Liver (tissue), 9 donors: ENCODE results near the gene SH3D19. TPM values are rescaled to one million over a fixed set of nuclear protein-coding genes. Genes with fewer than 3 reads are reported as not detected.

Experiments
- DNase-seq: peaks from one replicate; pipeline ENCODE4 v3.0.0-alpha.2; 2017; ENCODE audit warnings: low spot score
- H3K27ac ChIP-seq, 2 donors: one replicate each; pipeline ENCODE4 v1.7.0; 2013; ENCODE audit warnings: inconsistent platforms in 2 of 2, low read length in 2 of 2, control low read depth in 1 of 2, low read depth in 1 of 2, mild to moderate bottlenecking in 1 of 2
- H3K27me3 ChIP-seq, 4 donors: one replicate each; pipeline versions ENCODE4 v1.6.1 to v1.7.0; 2013; ENCODE audit warnings: low read length in 3 of 4, inconsistent platforms in 1 of 4, mild to moderate bottlenecking in 1 of 4, moderate library complexity in 1 of 4; ENCODE audit not compliant: control insufficient read depth in 4 of 4, insufficient read depth in 4 of 4
- H3K36me3 ChIP-seq, 4 donors: one replicate each; pipeline versions ENCODE4 v1.6.1 to v1.7.0; 2013; ENCODE audit warnings: low read length in 3 of 4, mild to moderate bottlenecking in 3 of 4, low read depth in 1 of 4, moderate library complexity in 1 of 4; ENCODE audit not compliant: control insufficient read depth in 4 of 4, insufficient read depth in 3 of 4
- H3K4me1 ChIP-seq, 4 donors: one replicate each; pipeline versions ENCODE4 v1.6.1 to v1.7.0; 2013; ENCODE audit warnings: low read length in 3 of 4, mild to moderate bottlenecking in 3 of 4, moderate library complexity in 1 of 4; ENCODE audit not compliant: control insufficient read depth in 4 of 4, insufficient read depth in 4 of 4
- H3K4me3 ChIP-seq, 3 donors: one replicate each; pipeline versions ENCODE4 v1.6.1 to v1.7.0; 2013; ENCODE audit warnings: low read length in 3 of 3, control low read depth in 1 of 3, low read depth in 1 of 3, mild to moderate bottlenecking in 1 of 3
- H3K9ac ChIP-seq, 2 donors: one replicate each; pipeline ENCODE4 v1.7.0; 2013; ENCODE audit warnings: low read length in 2 of 2, mild to moderate bottlenecking in 2 of 2, moderate library complexity in 2 of 2, control low read depth in 1 of 2, low read depth in 1 of 2
- H3K9me3 ChIP-seq, 4 donors: one replicate each; pipeline versions ENCODE4 v1.6.1 to v1.7.0; 2013; ENCODE audit warnings: low read length in 3 of 4; ENCODE audit not compliant: control insufficient read depth in 4 of 4
- FOXA1 ChIP-seq: IDR thresholded peaks from 2 replicates; pipeline ENCODE4 v1.6.1; 2016; ENCODE audit warnings: antibody characterized with exemption
- GABPA ChIP-seq, 2 donors: IDR thresholded peaks in 1 of 2; conservative IDR thresholded peaks in 1 of 2; 2 replicates each; pipeline ENCODE4 v1.6.1; 2016; ENCODE audit warnings: antibody characterized with exemption in 2 of 2, mild to moderate bottlenecking in 1 of 2, moderate library complexity in 1 of 2
- HNF4A ChIP-seq, 2 donors: conservative IDR thresholded peaks; 2 replicates each; pipeline ENCODE4 v1.6.1; 2016; ENCODE audit warnings: antibody characterized with exemption in 2 of 2, mild to moderate bottlenecking in 2 of 2
- JUND ChIP-seq, 2 donors: IDR thresholded peaks; 2 replicates each; pipeline ENCODE4 v1.6.1; 2016; ENCODE audit warnings: antibody characterized with exemption in 2 of 2
- REST ChIP-seq: IDR thresholded peaks from 2 replicates; pipeline ENCODE4 v1.6.1; 2016; ENCODE audit warnings: antibody characterized with exemption, mild to moderate bottlenecking
- SP1 ChIP-seq: IDR thresholded peaks from 2 replicates; pipeline ENCODE4 v1.6.1; 2018; ENCODE audit warnings: antibody characterized with exemption, mild to moderate bottlenecking
- TAF1 ChIP-seq: conservative IDR thresholded peaks from 2 replicates; pipeline ENCODE4 v1.6.1; 2016; ENCODE audit warnings: antibody characterized with exemption, mild to moderate bottlenecking
- YY1 ChIP-seq: IDR thresholded peaks from 2 replicates; pipeline ENCODE4 v1.6.1; 2016; ENCODE audit warnings: antibody characterized with exemption, mild to moderate bottlenecking
- ZBTB33 ChIP-seq: IDR thresholded peaks from 2 replicates; pipeline ENCODE4 v1.6.1; 2016; ENCODE audit warnings: antibody characterized with exemption
- WGBS: extraction: QIAGEN DNeasy Blood & Tissue Kit; methylation state at CpG from one replicate; pipeline ENCODE4 v1.1.7; 2013; 5-methylcytosine and 5-hydroxymethylcytosine counted together
- polyA plus RNA-seq, 2 donors: library from polyadenylated mRNA; stranded (reverse) in 1 of 2; unstranded in 1 of 2; fragments of 200-250 nt in 1 of 2; fragments of >200 nt in 1 of 2; fragmentation: Nextera tagmentation in 1 of 2; extraction: Ambion mirVana in 1 of 2; gene quantifications; one replicate each; pipeline versions ENCODE4 v1.2.1 to v1.2.3, GENCODE V29; 2013 to 2015
- total RNA-seq, 2 donors: library from RNA; depleted of rRNA; stranded (reverse); fragments of >200 nt; gene quantifications; one replicate each; pipeline ENCODE4 v1.2.3, GENCODE V29; 2014
- TF ChIP-seq, protein P1 (sequence below): fragments of 150-350 bp; IDR thresholded peaks from 2 replicates; pipeline ENCODE4 v1.5.1; 2017; ENCODE audit warnings: improper control_type of control experiment, low read depth, low read length; ENCODE audit not compliant: missing input control
- TF ChIP-seq, protein P2 (sequence below): IDR thresholded peaks from 2 replicates; pipeline ENCODE4 v1.6.1; 2016; ENCODE audit warnings: antibody characterized with exemption
- donor health status: healthy.
- donor health status: healthy.
- donor health status: healthy.
- donor health status: healthy.
- donor health status: healthy.

The SH3D19 gene
- total and polyA plus RNA-seq, 4 donors, result 11.0 to 22.2 (median 17.1) TPM

DNA sequence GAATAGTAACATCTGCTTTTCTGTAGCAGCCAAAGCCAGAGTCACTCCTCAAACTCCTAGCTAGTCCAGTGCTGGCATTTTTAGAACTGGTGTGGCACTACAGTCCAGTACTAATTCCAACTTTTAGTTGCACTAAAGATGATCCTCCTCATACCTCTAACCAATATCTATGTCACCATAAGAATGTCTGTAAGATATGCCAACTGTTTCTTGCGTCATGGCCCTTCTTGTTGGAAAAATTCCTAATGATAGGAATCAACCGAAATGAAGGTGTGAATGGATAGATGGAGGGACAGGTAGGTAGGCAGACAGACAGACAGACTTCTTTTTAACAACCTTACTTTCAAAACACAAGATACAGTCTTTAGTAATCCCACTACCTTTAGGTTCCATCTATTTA lies 123.0 kb downstream of the SH3D19 start (continued):
- TF ChIP-seq, protein P1, sequence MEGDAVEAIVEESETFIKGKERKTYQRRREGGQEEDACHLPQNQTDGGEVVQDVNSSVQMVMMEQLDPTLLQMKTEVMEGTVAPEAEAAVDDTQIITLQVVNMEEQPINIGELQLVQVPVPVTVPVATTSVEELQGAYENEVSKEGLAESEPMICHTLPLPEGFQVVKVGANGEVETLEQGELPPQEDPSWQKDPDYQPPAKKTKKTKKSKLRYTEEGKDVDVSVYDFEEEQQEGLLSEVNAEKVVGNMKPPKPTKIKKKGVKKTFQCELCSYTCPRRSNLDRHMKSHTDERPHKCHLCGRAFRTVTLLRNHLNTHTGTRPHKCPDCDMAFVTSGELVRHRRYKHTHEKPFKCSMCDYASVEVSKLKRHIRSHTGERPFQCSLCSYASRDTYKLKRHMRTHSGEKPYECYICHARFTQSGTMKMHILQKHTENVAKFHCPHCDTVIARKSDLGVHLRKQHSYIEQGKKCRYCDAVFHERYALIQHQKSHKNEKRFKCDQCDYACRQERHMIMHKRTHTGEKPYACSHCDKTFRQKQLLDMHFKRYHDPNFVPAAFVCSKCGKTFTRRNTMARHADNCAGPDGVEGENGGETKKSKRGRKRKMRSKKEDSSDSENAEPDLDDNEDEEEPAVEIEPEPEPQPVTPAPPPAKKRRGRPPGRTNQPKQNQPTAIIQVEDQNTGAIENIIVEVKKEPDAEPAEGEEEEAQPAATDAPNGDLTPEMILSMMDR, result no peak

GRCh38 chr4:151199319-151200190 lies 125.8 kb downstream of the SH3D19 start:
- no peak overlapping the region for H3K27ac ChIP-seq
- no peak for DNase-seq
- no peaks in the 10 kb centered on the region for H3K36me3 ChIP-seq
- TF ChIP-seq YY1 (no peak), TAF1 (no peak), REST (no peak), HNF4A (conservative IDR thresholded peaks at IDR 0.05) (no peak), ZBTB33 (no peak), FOXA1 (no peak), SP1 (no peak), JUND (IDR thresholded peaks at IDR 0.05) (no peak), GABPA (IDR thresholded peaks at IDR 0.05 in 1 of 2, conservative IDR thresholded peaks at IDR 0.05 in 1 of 2) (no peak)
- TF ChIP-seq, protein P1, result no peak
- TF ChIP-seq, protein P2, sequence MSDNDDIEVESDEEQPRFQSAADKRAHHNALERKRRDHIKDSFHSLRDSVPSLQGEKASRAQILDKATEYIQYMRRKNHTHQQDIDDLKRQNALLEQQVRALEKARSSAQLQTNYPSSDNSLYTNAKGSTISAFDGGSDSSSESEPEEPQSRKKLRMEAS, result no peak
- no peaks in the 10 kb centered on the region for H3K9me3 ChIP-seq
- H3K27me3 ChIP-seq, result no peaks in the 10 kb centered on the region
- H3K4me3 ChIP-seq, result no peak overlapping the region
- peaks cover 0 to 1% (median 0%) of the 10 kb centered on the region in 4 donors for H3K4me1 ChIP-seq
- no peak overlapping the region for H3K9ac ChIP-seq
- 89% methylated on average over 6 of the region's 6 CpGs for WGBS
